Renal pelvis (tissue), 4 donors: ENCODE measurements around the gene PGM2L1. TPM values are rescaled to one million over a fixed set of nuclear protein-coding genes. Genes with fewer than 3 reads are reported as not detected.
"Not testable (repeated sequence)": the region's sequence is repeated elsewhere in the genome, so short reads cannot be mapped to it uniquely, and the experiment has no call there.

Experiments used
- DNase-seq: peaks from one replicate; pipeline ENCODE4 v3.0.0-alpha.2; 2013
- polyA plus RNA-seq, 3 donors: library from polyadenylated mRNA; unstranded; fragments of 120-200 nt; gene quantifications; one replicate each; pipeline ENCODE4 v1.2.1, GENCODE V29; 2013; ENCODE audit not compliant: insufficient read length in 3 of 3

The PGM2L1 gene
- polyA plus RNA-seq, 3 donors = 2.6 to 4.3 (median 3.8) TPM

DNA sequence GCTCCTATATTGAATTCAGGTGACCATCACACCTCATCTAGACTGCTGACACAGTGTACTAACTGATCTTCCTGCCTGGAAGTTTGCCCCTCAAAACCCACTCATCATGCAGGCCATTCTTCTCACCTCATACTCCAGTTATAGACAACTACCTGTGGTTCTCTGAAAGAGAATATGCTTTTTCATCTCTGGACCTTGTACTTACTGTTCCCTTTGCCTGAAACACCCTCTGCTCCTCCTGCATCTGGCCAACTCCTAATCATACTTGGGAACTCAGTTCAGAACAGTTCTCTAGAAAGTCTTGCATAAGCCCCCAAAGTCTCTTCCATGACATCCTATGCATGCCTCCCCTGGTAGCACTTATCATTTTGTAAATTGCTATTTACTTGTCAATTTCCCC, 58.6 kb downstream of the PGM2L1 start:
- no peak for DNase-seq

- DNase-seq = no peak
Measured at GRCh38 chr11:74338963-74339362, 59.3 kb downstream of the PGM2L1 start.

- DNase-seq = no peak
Measured at GRCh38 chr11:74333193-74333592, 65.0 kb downstream of the PGM2L1 start.

GRCh38 chr11:74332291-74332690, 65.9 kb downstream of the PGM2L1 start:
- DNase-seq = no peak

GRCh38 chr11:74331000-74331399, 67.2 kb downstream of the PGM2L1 start:
- not testable (repeated sequence) for DNase-seq

DNA sequence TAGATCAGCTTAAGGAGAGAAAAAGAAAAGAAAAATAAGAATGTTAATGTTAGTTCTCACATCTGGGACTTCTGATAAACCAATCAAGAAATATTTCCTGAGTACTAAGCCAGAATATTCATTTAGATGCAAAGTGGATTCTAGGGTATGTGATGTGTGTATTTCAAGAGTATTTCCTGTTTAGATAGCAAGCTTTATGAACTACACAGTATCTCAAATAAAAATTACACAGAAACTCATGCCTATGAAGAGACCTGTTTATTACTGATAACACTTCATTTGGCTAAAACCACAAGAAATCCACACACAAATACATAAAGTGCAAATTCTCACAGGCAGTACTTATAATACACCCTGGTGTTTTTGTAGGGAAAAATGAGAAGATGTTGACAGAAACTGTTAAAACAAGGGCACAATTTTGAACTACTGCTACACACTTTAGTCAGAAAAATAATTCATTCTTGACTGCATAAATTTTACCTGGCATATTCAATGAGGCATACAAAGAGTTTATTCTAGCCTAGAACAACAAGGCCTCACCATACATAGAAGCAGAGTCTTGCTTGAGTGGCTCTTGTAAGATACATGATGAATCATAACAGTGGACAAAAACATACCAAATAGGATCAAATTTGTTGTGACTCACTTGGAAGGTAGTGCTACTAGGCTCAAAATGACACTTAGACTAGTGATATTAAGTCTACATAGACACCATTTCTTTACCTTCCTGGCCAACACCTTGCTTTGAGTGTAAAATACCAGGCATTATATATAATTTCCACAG, 68.0 kb downstream of the PGM2L1 start:
- DNase-seq = no peak

- no peak for DNase-seq
Measured at GRCh38 chr11:74327076-74327475, 71.2 kb downstream of the PGM2L1 start.

- DNase-seq = no peak
Measured at GRCh38 chr11:74326665-74327064, 71.6 kb downstream of the PGM2L1 start.

DNA sequence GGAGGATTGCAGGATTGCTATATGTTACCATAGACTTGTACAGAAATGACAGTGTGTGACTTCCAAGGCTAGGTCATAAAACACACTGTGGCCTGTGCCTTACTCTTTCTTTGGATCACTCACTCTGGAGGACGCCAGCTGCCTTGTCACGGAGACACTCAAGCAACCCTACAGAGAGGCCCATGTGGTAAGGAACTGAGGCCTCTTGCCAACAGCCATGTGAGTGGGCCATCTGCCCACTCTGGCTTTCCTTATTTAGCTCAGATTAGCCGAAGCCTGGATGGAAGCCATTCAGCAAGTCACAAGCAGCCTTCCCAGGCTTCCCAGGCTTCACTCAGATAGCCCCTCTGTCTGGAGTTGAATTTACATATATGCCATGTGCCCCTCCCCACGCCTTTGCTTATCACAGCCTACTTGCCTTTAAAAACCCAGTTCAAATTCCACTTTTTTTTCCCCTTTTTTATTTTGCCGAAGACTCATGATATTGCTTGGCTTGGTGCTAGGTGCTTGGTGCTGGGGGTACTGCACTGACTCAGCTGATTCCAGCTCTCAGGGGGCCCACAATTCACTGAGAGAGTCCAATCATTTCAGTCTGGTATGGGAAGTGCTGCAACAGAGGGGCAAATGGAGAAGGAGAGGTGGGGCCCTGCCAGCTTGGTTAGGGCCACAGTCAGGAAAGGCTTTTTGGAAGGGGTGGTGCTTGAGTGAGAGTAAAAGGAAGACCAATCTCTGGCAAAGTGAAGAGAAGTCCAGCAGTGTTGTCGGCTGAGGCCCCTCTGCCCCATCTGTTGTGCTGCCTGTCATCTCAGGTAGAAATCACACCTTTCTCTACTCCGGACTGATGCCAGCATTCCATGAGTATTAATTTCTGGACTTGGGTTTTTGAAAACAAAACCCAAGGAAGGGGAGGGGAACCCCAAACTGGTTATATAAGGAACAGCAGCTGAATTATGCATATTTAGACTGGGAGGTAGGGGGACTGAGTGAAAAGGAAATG, 72.3 kb downstream of the PGM2L1 start:
- DNase-seq = no peak

DNA sequence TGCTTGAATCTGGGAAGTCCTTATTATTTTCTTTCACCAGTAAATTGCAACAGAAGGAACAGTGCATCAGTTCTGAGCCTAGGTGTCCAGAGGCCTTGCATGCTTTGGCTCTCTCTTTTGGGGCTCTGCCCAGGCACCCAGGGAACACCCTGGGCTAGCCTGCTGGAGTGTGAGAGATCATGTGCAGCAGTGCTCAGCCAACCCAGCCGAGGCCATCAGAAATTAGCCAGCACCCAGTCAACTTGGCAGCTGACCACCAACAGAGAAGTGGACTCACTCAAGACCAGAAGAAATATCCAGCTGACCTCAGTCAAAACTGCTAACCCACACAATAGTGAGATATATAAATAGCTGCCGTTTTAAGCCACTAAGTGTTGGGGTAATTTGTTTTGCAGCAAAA, 75.6 kb downstream of the PGM2L1 start:
- DNase-seq = no peak

DNA sequence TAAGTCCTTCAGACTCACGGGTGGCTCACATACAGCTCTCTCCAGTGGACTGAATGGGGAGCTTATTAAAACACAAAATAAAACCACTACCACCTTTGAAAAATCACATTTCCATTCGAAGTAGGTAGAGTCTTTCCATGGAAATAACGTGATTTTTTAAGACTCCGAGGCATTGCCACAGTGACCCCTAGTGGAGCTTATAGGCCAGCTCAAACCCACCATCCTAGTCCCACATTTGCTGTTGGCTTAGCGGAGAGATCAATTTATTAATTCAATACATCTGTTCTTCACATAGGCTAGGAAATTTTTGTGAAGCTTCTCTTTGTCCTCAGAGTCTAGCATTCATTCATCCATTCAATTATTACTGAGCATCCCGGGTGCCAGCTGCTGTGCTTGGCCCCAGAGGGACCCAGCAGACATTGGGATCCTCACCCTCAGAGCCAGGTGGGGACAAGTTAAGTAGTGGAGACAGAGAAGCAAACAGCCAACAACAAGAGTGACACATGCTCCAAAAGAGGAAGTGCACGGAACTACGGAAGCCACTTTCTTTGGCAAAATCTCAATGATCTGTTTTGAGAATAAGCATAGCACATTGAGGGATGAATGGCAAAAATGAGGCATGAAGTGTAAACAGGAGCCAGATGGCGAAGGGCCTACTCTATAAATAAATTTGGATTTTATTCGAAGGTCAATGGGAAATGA, 76.6 kb downstream of the PGM2L1 start:
- DNase-seq = no peak

DNA sequence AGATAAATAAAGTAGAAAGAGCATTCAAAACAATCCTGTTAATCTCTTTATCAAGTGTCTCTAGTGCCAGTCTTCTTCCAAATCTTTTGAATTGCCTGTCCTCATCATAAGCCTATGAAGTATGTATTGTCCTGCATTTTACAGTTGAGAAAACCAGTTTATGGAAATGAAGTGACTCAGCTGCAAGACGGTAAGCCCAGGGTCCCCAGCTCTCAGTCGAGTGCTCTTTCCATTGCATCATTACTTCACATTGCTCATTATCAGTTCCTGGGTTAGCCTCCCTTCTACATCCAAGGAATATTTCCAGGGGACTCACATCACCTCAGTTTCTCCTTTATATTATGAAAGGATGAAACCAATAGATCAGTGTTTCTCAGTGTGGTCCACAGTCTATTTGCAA, 77.7 kb downstream of the PGM2L1 start:
- DNase-seq = no peak

DNA sequence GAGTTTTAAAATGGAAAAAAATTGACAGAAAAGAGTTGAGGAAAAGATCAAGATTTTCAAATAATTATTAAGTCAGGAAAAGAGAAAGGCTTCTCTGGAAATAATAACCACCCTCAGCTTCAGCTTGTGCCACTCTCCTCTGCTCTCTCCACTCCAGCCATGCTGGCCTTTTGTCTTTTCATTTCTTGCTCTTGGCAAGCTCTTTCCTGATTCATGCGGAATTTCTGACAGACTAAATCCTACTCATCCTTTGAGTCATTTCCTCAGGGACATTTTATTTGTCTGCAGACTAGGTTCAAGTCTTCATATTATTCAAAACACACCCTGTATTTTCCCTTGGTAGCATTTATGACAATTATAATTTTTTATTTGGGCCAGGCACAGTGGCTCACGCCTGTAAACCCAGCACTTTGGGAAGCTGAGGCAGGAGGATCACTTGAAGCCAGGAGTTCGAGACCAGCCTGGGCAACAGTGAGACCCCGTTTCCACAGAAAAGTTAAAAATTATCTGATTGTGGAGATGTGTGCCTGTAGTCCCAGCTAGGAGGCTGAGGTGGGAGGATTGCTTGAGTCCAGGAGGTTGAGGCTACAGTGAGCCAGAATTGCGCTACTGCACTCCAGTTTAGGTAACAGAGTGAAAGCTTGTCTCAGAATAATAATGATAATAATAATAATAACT, 79.0 kb downstream of the PGM2L1 start:
- DNase-seq = no peak

GRCh38 chr11:74318241-74318932, 79.8 kb downstream of the PGM2L1 start:
- no peak for DNase-seq

DNA sequence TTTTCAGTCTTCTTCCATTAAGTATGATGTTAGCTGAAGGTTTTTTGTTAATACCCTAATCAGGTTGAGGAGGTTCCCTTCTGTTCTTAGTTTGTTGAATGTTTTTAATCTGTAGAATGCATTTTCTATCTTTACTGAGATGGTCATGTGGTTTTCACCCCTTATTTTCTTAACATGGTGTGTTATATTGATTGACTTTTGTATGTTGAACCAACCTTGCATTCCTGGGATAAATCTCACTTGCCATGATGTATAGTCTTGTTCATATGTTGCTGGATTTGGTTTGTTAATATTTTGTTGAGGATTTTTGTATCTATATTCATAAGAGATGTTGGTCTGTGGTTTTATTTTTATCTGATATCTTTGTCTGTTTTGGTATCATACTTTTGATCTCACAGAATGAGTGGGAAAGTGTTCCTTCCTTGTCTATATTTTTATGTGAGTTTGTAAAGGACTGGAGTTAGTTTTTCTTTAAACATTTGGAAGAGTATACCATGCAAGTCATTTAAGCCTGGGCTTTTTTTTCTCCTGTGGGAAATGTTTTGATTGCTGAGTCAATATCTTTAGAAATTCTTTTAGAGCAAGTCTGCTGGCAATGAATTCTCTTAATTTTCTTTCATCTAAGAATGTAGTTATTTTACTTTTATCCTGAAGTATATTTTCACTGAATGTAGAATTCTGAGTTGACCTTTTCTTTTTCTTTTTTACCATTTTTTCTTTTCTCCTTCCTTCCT, 81.3 kb downstream of the PGM2L1 start:
- DNase-seq = no peak

DNA sequence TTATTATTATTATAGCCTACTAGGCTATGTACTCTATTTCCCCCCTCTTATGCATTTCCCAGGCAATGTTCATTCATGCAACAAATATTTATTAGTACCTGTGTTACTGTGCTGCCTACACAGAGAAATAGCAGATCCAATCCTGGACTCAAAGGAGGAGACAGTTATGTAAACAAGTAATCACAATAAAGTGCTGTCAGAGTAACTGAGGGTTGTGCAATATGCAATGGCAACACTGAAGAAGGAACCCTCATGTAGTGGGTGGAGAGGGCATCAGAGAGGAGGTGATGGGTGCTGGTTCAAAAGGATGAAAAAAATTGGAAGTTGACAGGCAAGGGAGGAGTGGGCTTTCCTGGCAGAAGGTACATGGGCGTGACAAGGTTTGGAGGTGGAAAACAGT, 85.9 kb downstream of the PGM2L1 start:
- no peak for DNase-seq

GRCh38 chr11:74311352-74311926, 86.8 kb downstream of the PGM2L1 start, which contains the start of gene P4HA3:
Gene P4HA3, minus strand, starts transcription at chr11:74311640. Its CDS starts 29 bp downstream, at chr11:74311611.
- peak; percentile 29 for DNase-seq

GRCh38 chr11:74310857-74311256, 87.4 kb downstream of the PGM2L1 start:
- DNase-seq = no peak

GRCh38 chr11:74307434-74307833, 90.8 kb downstream of the PGM2L1 start:
- DNase-seq = no peak
